CD4-positive, alpha-beta T cell treated with Interleukin-21 for 1 hour (primary cell): ENCODE measurements around the gene GAB2.

ENCODE experiments used
- DNase-seq: peaks from one replicate; pipeline ENCODE4 v3.0.0-alpha.2; 2020

GAB2 gene

DNA sequence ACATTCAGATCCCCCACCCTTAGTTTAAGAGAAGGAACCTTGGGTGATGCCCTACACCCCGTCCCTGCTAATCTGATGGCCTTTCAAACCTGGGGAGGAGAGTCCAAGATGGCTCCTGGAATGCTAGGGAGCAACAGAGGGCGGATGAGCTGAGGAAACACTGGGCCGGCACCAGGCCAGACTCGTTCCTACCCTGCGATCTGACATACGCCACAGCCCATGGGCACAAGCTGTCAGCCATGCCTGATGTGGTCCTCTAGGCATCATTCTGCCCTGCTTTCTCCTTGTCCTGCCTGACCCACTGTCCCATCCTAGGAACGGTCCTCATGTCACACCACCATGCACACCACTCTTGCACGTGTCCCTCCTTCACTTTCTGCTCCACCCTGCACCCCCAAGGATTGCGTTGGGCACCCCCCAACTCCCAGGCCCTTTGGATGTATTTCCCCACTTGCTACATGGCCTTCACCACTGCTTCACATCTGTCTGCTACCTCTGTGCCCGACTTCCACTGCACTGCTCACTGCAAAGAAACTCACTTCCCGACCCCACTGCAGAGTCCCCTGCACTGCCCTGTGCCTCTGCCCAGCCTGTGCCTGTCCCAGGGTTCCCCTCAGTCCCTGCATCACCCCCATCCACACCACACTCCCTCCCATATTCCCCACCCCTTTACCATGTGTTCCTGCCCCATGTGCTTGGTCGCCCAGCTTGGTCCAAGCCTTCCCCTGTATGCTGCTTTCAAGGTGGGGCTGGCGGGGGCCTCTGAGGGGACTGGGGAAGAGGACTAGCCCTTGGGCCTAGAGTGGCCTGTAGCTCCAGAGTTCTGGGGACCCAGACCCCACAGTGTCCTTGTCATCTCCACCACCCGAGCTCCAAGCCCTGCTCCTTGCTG is 199.7 kb downstream of the GAB2 start:
- DNase-seq, result no peak

GRCh38 chr11:78216571-78217287 is 200.9 kb downstream of the GAB2 start:
- no peak for DNase-seq

GRCh38 chr11:78216021-78216420 is 201.6 kb downstream of the GAB2 start:
- DNase-seq, result no peak

- no peak for DNase-seq
Measured at GRCh38 chr11:78214331-78215194, 203.1 kb downstream of the GAB2 start.

- DNase-seq, result no peak
Measured at GRCh38 chr11:78213526-78214330, 203.9 kb downstream of the GAB2 start.

DNA sequence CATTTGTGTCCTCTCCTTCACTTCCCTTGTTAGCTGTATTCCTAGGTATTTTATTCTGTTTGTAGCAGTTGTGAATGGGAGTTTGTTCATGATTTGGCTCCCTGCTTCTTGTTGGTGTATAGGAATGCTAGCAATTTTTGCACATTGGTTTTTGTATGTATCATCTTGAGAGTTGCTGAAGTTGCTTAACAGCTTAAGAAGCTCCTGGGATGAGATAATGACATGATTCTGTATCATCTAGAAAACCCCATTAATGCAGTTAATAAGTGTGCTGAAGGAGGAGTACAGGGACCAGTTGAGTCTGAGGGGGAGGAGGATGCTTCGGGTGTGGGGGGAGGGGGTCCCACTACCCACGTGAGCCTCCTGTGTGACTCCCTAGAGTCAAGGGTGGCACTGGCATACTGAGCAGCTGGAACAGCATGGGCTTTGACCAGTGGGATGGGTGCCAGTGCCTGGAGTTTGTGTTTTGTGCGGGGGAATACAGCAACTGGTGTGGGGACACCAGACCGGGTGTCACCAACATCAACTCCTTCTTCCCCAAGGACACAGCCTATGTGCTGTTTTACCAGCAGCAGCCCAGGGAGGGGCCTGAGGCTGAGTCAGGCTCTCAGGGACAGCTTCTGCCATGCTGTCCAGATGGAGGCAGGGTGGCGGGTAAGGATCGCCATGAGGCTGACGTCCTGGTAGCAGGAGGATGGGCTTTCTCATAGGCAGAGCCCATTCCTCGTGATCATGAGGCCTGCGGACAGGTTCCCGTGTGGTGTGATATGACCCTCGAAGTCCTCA is 204.8 kb downstream of the GAB2 start:
- DNase-seq, result no peak

- DNase-seq, result no peak
Measured at GRCh38 chr11:78211565-78211964, 206.1 kb downstream of the GAB2 start.

GRCh38 chr11:78210000-78210608 is 207.5 kb downstream of the GAB2 start:
- no peak for DNase-seq

DNA sequence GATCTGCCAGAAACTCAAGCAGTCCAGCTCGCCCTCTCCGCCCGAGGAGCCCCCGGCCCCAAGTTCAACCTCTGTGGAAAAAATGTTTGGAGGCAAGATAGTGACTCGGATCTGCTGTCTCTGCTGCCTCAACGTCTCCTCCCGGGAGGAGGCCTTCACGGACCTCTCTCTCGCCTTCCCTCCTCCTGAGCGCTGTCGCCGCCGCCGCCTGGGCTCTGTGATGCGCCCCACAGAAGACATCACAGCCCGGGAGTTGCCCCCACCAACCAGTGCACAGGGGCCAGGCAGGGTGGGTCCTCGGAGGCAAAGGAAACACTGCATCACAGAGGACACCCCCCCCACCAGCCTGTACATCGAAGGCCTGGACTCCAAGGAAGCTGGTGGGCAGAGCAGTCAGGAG is 208.1 kb downstream of the GAB2 start:
- no peak for DNase-seq

GRCh38 chr11:78208257-78209165 is 209.1 kb downstream of the GAB2 start:
- DNase-seq, result no peak

DNA sequence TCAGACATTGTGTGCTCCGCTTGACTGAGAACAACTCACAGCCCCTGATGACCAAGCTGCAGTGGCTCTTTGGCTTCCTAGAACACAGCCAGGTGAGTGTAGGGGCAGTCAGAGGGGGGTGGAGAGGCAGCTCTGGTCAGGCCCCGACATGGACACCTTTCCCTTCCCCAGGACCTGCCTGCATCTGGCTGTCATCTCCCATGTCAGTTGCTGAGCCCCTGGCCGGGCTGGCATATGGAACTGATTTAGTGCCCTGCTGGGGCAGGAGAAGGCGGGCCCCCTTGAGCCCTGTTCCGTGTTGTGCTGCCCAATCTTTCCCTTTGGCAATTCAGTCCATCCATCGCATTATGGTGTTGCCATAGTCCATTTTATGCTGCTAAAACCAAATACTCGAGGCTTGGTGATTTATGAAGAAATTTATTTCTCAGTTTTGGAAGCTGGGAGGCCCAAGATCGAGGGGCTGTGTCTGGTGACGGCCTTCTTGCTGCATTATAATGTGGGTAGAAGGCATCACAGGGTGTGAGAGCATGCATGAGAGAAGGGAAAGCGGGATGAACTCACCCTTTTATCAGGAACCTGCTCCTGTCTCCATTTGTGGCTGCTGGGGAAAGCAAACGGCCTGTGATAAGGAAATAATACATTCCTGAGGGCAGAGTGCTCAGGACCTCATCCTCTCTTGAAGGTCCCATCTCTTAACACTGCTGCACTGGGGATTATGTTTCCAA is 209.9 kb downstream of the GAB2 start:
- DNase-seq, result no peak

DNA sequence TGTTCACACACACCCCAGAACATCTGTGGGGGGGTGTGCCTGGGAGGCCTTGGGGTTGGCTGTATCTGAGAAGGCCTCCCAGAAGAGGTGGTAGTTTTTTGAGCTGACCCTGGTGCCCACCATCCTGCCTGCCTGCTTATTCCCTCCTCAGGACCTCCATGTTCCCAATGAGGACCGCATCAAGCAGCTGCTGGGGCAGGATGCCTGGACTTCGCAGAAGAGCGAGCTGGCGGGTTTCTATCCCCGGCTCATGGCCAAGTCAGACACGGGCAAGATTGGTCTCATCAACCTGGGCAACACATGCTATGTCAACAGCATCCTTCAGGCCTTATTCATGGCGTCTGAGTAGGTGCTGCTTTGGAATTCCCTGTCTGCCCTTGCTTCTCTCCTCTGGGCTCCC is 211.9 kb downstream of the GAB2 start:
- no peak for DNase-seq

DNA sequence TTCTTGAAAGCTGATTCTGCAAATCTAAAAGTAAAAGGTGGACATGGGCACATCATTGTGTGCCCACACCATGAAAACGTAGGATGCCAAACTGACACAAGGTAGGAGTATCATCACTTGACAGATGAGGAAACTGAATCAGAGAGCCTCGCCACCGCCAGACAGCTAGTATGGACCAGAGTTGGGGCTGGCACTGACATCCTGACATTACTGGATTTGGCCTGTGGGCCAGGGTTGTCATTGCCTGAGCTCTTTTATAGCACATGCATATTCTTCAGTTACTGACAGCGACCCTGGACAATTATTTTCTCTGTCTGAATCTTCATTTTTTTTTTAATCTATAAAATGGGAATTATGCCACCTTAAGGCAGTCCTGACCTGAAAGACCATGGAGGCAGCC is 212.4 kb downstream of the GAB2 start:
- DNase-seq, result no peak

DNA sequence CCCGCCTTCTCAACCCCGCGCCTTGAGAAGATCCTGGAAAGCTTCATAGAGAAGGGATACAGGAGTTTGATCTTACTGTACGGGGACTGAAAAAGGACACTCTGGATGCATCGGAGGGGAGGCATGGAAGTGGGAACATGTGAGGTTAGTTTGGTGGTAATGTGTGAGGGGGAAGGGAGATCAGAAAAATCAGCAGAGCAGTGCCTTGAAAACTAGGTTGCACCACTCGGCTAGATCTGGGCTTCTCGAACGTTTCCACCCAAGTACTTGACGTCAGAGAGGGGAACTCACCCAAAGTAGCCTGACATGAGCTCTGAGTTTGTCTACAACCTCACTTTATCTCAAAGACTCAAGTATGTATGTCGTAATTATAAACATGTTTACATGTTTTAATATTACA is 214.4 kb downstream of the GAB2 start:
- peak; percentile 72 for DNase-seq

GRCh38 chr11:78202733-78203167 is 214.9 kb downstream of the GAB2 start:
- peak; percentile 76 for DNase-seq

- DNase-seq, result no peak
Measured at GRCh38 chr11:78201096-78201818, 216.4 kb downstream of the GAB2 start.

DNA sequence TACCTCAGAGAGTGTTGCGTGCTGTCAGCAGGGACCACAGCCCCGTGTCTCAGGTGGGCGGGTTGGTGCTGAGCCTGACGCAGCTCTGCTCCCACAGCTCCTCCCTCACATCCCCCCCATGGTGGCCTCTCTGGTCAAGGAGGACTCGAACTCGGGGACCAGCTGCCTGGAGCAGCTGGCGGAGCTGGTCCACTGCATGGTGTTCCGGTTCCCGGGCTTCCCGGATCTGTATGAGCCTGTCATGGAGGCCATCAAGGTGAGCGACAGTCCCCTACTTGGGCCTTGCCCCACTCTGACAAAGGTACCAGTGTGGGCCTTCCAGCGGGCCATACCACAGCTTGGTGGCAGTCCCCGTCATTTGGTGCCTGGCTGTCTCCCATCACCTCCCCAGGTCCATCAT is 217.1 kb downstream of the GAB2 start:
- no peak for DNase-seq

- DNase-seq, result no peak
Measured at GRCh38 chr11:78200061-78200460, 217.6 kb downstream of the GAB2 start.

- no peak for DNase-seq
Measured at GRCh38 chr11:78199653-78200015, 218.0 kb downstream of the GAB2 start.
